GM12878 (cell line): ENCODE measurements around the gene IGF2R. TPM values are rescaled to one million over a fixed set of nuclear protein-coding genes. Genes with fewer than 3 reads are reported as not detected.
"Not testable (repeated sequence)": the region's sequence is repeated elsewhere in the genome, so short reads cannot be mapped to it uniquely, and the experiment has no call there.

Source experiments
- ATAC-seq: fragments of 200-7000 bp; cut with Tn5 transposase; 3 replicates; pipeline ENCODE4 v1.9.1; 2020; ENCODE audit warnings: mild to moderate bottlenecking, moderate library complexity
- BruUV-seq: library from RNA; stranded (reverse); fragments of 400-500 nt; replicated peaks from 2 replicates; lab custom pipeline; 2021; lab: Mats Ljungman, UMichigan
- CTCF ChIA-PET: fragments of 300-600 bp; sonication (Branson Sonifier 250); formaldehyde crosslinking; extraction: SDS; loops from one replicate; lab custom pipeline; 2021; ENCODE audit warnings: inconsistent platforms; lab: Yijun Ruan, JAX
- POLR2A ChIA-PET: fragments of 350-600 bp; formaldehyde crosslinking; extraction: SDS; loops from one replicate; lab custom pipeline; 2021; ENCODE audit warnings: inconsistent platforms; lab: Charles Lee
- RAD21 ChIA-PET: fragments of 300-600 bp; sonication (Branson Sonifier 250); formaldehyde crosslinking; loops from one replicate; lab custom pipeline; 2023; ENCODE audit warnings: antibody characterized with exemption; ENCODE audit not compliant: unreplicated experiment; lab: Charles Lee
- SMC1A ChIA-PET: fragments of 300-600 bp; sonication (Branson Sonifier 250); formaldehyde crosslinking; loops from one replicate; lab custom pipeline; 2023; ENCODE audit not compliant: unreplicated experiment, uncharacterized antibody; lab: Charles Lee
- DNase-seq: peaks from one replicate; pipeline ENCODE4 v3.0.0-alpha.2; 2011; ENCODE audit warnings: low read depth, low spot score
- FAIRE-seq: peaks from 3 replicates; lab custom pipeline; 2011; peaks lifted over from hg19 to GRCh38; lab: Jason Lieb, UNC
- H2AFZ ChIP-seq: 2 replicates; pipeline ENCODE4 v1.6.0; 2011; ENCODE audit warnings: low read depth, low read length, control low read depth; ENCODE audit not compliant: control insufficient read depth
- H3K27ac ChIP-seq: 2 replicates; pipeline ENCODE4 v1.5.1; 2011; ENCODE audit warnings: control low read depth; ENCODE audit not compliant: control insufficient read depth, insufficient read depth
- H3K27me3 ChIP-seq, 2 experiments: replicated peaks in 1 of 2; 2 replicates each; pipeline versions ENCODE4 v1.6.0 to v1.6.1; 2011; ENCODE audit warnings: low read length in 1 of 2; ENCODE audit not compliant: control insufficient read depth in 2 of 2, insufficient read depth in 2 of 2
- H3K36me3 ChIP-seq, 2 experiments: 2 replicates each; pipeline ENCODE4 v1.5.1; 2011; ENCODE audit warnings: low read length in 1 of 2; ENCODE audit not compliant: control insufficient read depth in 2 of 2, insufficient read depth in 2 of 2
- H3K4me1 ChIP-seq: 2 replicates; pipeline ENCODE4 v1.6.1; 2011; ENCODE audit warnings: mild to moderate bottlenecking, low read length, moderate library complexity, mixed read lengths; ENCODE audit not compliant: control insufficient read depth, insufficient read depth
- H3K4me2 ChIP-seq: 2 replicates; pipeline ENCODE4 v1.6.0; 2011; ENCODE audit warnings: control low read depth; ENCODE audit not compliant: control insufficient read depth, insufficient read depth
- H3K4me3 ChIP-seq: fragments of 200-600 bp; sonication (generic); 2 replicates; pipeline ENCODE4 v1.5.1; 2016
- H3K79me2 ChIP-seq: 2 replicates; pipeline ENCODE4 v1.6.0; 2011; ENCODE audit warnings: low read length; ENCODE audit not compliant: control insufficient read depth, insufficient read depth
- H3K9ac ChIP-seq: 2 replicates; pipeline ENCODE4 v1.8.0; 2011; ENCODE audit warnings: low read length, control low read depth, mixed read lengths; ENCODE audit not compliant: control insufficient read depth, insufficient read depth
- H3K9me3 ChIP-seq: replicated peaks from 3 replicates; pipeline ENCODE4 v1.5.1; 2011; ENCODE audit warnings: mild to moderate bottlenecking, low read length; ENCODE audit not compliant: control insufficient read depth, insufficient read depth
- H4K20me1 ChIP-seq: 2 replicates; pipeline ENCODE4 v1.6.0; 2011; ENCODE audit not compliant: control insufficient read depth, insufficient read depth
- BCL3 ChIP-seq: IDR thresholded peaks from 2 replicates; pipeline ENCODE4 v1.6.1; 2011; ENCODE audit warnings: borderline replicate concordance, low read depth, mild to moderate bottlenecking, moderate library complexity, low read length; ENCODE audit not compliant: insufficient read depth, poor library complexity, severe bottlenecking
- TCF3 ChIP-seq: IDR thresholded peaks from 2 replicates; pipeline ENCODE4 v1.6.1; 2012; ENCODE audit warnings: low read depth, mild to moderate bottlenecking, low read length, borderline replicate concordance; ENCODE audit not compliant: insufficient read depth
- WGBS: methylation state at CpG from one replicate; pipeline ENCODE4 v1.1.6; 2016; ENCODE audit warnings: low lambda C conversion rate; ENCODE audit not compliant: insufficient replicate concordance, insufficient coverage; ENCODE audit errors: missing lambda C conversion rate; 5-methylcytosine and 5-hydroxymethylcytosine counted together
- in situ Hi-C: fragments of 300-500 bp; cut with MboI; formaldehyde crosslinking; loops from 9 replicates; pipeline ENCODE4 v1.14.3; 2018; ENCODE audit warnings: mixed read lengths
- intact Hi-C: fragments of 100-400 bp; cut with micrococcal nuclease; formaldehyde crosslinking; loops from one replicate; pipeline ENCODE4 v1.14.2; 2022; ENCODE audit not compliant: unreplicated experiment
- polyA plus RNA-seq, 11 experiments: library from polyadenylated mRNA; depleted of rRNA in 4 of 11; unstranded in 6 of 11; stranded (reverse) in 5 of 11; fragments of >200 nt; fragmentation: Nextera tagmentation in 4 of 11; fragmentation: Illumina TruSeq in 1 of 11; extraction: Ambion mirVana in 4 of 11; extraction: Trizol in 1 of 11; gene quantifications; 1 replicate in 1 of 11; 2 replicates in 10 of 11; pipeline versions ENCODE4 v1.2.1 to v1.2.3, GENCODE V29; 2011 to 2016; ENCODE audit warnings: inconsistent platforms in 2 of 11, missing spikeins in 2 of 11, low read depth in 1 of 11
- total RNA-seq, 4 experiments: library from RNA; depleted of rRNA in 3 of 4; stranded (reverse); fragments of >200 nt in 3 of 4; fragmentation: Illumina TruSeq in 1 of 4; extraction: Trizol in 1 of 4; gene quantifications; 2 replicates each; pipeline versions ENCODE4 v1.2.1 to v1.2.3, GENCODE V29; 2013 to 2021

The IGF2R gene
- total and polyA plus RNA-seq, 10 of the 15 experiments (the other 5 are each of a cell fraction or from before 2014, with no cell fraction given) = 1.00 to 40.1 (median 16.8) TPM

- BruUV-seq, H3K9ac ChIP-seq, H3K9me3 ChIP-seq, H4K20me1 ChIP-seq, H3K27ac ChIP-seq, intact Hi-C loops, FAIRE-seq, H2AFZ ChIP-seq, H3K27me3 ChIP-seq, ATAC-seq, H3K4me3 ChIP-seq, CTCF ChIA-PET, H3K4me2 ChIP-seq, H3K4me1 ChIP-seq, SMC1A ChIA-PET, in situ Hi-C loops, RAD21 ChIA-PET, DNase-seq: not testable (repeated sequence)
- H3K36me3 ChIP-seq = peaks cover 24 to 25% of the 10 kb centered on the region in 2 experiments
- TF ChIP-seq TCF3 = peak; percentile 26; the same call in 1 of the 2 replicates
- TF ChIP-seq BCL3 = peak; percentile 83
- TF ChIP-seq, all 136 proteins: peak for 2; not testable (repeated sequence) for 134
- POLR2A ChIA-PET, H3K79me2 ChIP-seq: not testable (repeated sequence)
- 96% methylated on average over 19 of the region's 32 CpGs for WGBS
Observed at GRCh38 chr6:160090442-160091239, 121.8 kb downstream of the IGF2R start.

- ATAC-seq, SMC1A ChIA-PET, H2AFZ ChIP-seq, H3K9ac ChIP-seq, H3K4me1 ChIP-seq, RAD21 ChIA-PET, FAIRE-seq, DNase-seq, POLR2A ChIA-PET, H4K20me1 ChIP-seq, H3K9me3 ChIP-seq, H3K4me3 ChIP-seq, BruUV-seq, H3K79me2 ChIP-seq, H3K4me2 ChIP-seq, intact Hi-C loops, H3K27me3 ChIP-seq, in situ Hi-C loops, H3K27ac ChIP-seq: not testable (repeated sequence)
- CTCF ChIA-PET = interaction anchor here (1.0 kb wide), 1 partner anchor 229 kb away, joined by 3 read pairs; no protein-coding TSS in a partner anchor
- peaks cover 22 to 24% of the 10 kb centered on the region in 2 experiments for H3K36me3 ChIP-seq
- 97% methylated on average over 5 of the region's 6 CpGs for WGBS
Observed at GRCh38 chr6:160092176-160092575, 123.3 kb downstream of the IGF2R start.
